HG03135 (cell line): ENCODE measurements around the gene TAB3.

Experiments
- ATAC-seq: cut with Tn5 transposase; IDR thresholded peaks from one replicate; pipeline ENCODE4 v1.9.1; 2021; ENCODE audit warnings: mild to moderate bottlenecking, moderate library complexity; ENCODE audit not compliant: unreplicated experiment

The TAB3 gene

DNA sequence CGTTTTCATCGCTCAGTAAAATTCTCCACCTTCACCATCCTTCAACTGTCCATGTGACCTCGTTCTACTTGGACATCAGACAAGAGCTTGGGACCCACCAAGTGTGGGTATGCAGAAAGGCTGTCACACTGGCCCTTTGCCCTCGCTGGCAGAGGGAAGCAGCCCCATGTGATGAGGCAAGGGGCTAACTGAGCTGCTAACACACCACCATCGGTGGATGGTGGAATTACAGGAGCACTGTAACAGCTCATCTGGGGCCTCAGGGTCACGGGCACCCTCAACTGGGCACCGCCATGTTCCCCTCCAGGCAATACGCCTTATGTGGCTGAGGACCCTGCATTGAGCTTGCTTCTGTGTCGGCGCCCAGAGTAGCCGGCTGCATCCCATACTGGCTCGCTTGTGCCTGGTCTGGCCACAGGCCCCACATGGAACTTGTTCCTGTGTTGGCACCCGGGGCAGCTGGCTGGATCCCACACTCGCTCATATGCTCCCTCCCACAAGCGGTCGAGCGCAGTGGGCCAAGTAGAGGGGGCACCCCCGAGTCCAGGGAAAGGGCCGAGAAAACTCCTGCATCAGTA lies 109.5 kb downstream of the TAB3 start:
- no peak for ATAC-seq

GRCh38 chrX:30777575-30777974 lies 111.5 kb downstream of the TAB3 start:
- no peak for ATAC-seq
